ENCODE measurements around the gene OR6J1.
"Not testable (repeated sequence)": the region's sequence is repeated elsewhere in the genome, so short reads cannot be mapped to it uniquely, and the experiment has no call there.

- TF ChIP-seq EZH2 (IDR thresholded peaks at IDR 0.05; ENCODE audit: borderline replicate concordance, low read depth, low read length, poor library complexity, severe bottlenecking); CTCF (conservative IDR thresholded peaks at IDR 0.05; ENCODE audit: low read depth, low read length): not testable (repeated sequence)
Measured at GRCh38 chr14:22587677-22588422, 56.3 kb downstream of the OR6J1 start.

Measured in A673 (cell line).